Stimulated activated CD8-positive, alpha-beta memory T cell treated with anti-CD3 and anti-CD28 coated beads, Interleukin-12 subunit alpha, Interleukin-12 subunit beta, amount 100 ng/mL, for 4 hours (primary cell): ENCODE measurements around the gene KLF5.
"Not testable (repeated sequence)": the region's sequence is repeated elsewhere in the genome, so short reads cannot be mapped to it uniquely, and the experiment has no call there.

Source experiments
- DNase-seq: peaks from one replicate; pipeline ENCODE4 v3.0.0-alpha.2; 2020; ENCODE audit warnings: low read depth

Gene KLF5

DNA sequence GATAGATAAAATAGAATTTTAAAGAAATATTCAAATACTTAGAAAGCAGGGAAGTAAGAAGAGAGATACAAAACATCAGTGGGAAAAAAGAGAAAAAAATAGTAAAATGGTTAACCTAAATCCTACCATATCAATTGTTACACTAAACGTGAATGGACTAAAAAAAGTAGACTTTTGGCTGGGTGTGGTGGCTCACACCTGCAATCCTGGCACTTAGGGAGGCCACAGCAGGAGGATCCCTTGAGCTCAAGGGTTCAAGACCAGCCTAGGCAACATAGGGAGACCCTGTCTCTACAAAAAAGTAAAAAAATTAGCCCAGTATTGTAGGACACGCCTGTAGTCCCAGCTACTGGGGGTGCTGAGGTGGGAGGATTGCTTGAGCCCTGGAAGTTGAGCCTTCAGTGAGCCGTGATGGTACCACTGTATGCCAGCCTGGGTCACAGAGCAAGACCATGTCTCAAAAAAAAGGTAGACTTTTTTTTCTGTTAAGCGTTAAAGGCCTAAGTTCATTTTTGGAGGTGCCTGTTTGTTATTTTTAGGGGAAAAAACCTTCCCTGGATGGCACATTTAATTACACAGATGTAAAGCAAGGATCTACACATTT, 29.6 kb downstream of the KLF5 start:
- no peak for DNase-seq

DNA sequence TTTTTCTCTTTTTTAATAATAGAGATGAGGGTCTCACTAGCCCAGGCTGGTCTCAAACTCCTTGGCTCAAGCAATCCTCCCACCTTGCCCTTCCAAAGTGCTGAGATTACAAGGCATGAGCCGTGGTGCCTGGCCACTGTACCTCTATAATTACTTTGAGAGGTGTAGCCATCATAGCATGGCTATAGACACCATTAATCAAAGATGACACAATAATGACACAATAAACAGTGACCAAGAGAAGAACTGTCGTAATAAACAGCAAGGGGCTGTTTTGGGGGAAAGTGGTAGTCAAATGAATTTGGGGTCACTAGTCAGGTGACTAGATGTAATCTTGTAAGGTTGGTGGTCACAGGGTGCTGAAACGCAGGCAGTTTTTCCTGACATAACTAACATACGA, 30.4 kb downstream of the KLF5 start:
- DNase-seq, result no peak

DNA sequence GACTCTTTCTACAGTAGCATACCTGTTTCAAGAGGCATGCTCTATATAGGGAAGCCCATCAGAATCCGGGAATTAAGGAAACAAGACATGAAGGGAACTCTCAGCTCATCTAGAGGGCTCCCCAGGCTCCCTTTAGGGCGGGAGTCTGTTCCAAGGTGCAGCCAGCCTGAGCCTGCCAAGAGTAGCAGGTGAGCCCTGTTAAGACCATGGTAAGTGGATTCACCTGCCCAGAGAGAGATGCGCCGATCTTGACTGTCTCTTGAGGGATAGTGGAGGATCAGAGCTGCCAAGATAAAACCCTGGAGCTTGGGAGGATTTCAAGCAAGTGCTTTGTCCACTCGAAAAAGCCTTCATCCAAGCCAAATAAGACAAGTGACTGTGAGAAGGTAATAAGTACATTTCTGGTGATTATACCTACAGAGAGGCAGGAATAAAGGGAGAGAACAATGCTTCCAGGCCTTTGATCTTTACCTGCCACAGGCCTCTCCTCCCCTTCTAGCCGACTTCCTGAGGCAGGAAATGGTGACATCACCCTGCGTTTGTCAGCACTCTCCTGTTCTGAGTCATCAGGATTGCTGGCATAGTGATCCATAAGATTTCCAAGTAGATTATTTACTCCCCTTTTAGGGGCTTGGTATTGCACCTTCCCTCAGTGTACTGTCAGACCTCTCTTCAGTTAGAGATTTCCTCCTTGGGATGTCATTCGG, 31.5 kb downstream of the KLF5 start:
- no peak for DNase-seq

DNA sequence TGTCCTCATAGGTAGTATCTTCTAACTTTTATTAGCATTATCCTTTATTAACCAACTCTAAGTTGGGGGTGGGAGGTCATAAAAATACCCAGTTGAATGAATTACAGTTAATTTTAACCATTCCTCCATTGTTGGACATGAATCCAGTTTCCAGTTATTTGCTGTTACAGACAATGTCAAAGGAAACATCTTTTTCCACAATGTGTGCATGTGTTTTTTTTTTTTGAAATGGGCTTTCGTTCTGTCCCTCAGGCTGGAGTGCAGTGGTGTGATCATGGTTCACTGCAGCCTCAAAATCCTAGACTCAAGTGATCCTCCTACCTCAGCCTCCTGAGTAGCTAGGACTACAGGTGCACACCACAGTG, 32.0 kb downstream of the KLF5 start:
- DNase-seq, result no peak

DNA sequence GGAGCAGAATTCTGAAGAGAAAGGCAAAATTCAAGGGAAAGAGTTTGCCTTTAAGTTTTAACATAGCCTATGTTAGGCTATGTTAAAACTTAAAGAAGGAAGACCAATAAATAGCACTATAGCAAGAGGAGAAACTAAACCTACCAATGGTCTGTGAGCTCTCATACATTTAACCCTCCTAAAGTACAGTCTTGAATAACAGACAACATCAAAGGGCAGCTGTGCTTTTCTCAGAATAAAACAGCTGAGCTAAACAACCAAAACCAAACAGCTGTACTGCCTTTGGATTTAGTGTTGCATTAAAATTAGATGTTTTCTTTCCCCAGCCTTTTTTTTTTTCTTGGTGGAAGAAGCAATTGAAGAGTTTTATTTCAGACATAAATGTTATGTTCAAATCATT, 34.0 kb downstream of the KLF5 start:
- no peak for DNase-seq

DNA sequence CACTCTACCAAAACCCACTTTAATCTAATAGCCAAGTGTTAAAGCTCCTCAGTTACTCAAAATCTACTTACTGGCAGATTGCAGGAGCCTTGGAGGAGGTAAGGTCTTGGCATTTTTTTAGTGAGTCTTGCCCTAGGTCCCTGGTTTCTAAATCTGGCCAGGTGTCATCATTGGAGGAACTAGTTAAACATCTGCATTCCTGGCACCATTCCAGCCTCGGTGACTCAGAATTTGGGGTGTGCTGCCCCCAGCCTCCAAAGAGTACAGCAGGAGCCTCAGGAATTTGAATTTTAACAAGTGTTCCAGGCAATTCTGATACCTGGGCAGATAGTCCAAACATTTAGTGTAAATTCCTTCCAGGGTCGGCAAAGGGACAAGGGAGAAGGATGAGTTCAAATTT, 37.4 kb downstream of the KLF5 start:
- no peak for DNase-seq

DNA sequence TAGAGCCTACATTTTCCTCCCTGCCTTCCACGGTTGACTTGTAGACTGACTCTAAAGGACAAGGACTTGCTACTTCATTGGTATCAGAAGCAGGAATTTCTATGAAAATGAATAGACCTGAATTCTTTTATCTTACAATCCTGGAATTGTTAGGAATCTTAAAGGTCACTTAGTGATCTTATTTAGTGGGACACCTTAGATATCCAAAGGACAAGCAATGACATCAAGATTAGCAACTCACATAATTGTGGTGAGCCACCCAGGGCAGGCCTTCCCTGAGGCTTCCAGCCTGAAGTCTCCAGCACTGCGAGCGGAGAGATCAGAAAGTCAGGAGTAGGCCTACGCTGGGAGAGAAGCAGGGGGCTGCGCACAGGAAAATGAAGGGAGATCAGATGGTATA, 37.8 kb downstream of the KLF5 start:
- no peak for DNase-seq

DNA sequence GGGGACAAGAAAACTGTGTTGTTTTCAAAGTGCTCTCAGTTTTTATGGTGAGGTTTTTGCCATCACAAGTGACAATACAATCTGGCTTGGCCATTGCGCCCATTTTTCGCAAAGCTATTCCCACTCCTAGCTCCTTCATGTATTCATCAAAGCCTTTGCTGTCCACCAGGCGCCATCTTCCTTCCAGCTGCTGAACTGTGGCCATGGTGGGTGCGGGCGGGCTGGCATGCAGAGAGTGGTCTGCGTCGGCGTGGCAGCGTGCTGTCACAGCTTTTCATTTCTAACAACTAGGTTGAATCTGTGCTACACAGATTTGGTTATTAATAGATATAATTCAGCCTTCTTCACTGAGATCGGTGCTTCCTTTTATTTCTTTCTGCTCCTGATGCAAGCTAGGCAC, 42.0 kb downstream of the KLF5 start:
- DNase-seq, result not testable (repeated sequence)

DNA sequence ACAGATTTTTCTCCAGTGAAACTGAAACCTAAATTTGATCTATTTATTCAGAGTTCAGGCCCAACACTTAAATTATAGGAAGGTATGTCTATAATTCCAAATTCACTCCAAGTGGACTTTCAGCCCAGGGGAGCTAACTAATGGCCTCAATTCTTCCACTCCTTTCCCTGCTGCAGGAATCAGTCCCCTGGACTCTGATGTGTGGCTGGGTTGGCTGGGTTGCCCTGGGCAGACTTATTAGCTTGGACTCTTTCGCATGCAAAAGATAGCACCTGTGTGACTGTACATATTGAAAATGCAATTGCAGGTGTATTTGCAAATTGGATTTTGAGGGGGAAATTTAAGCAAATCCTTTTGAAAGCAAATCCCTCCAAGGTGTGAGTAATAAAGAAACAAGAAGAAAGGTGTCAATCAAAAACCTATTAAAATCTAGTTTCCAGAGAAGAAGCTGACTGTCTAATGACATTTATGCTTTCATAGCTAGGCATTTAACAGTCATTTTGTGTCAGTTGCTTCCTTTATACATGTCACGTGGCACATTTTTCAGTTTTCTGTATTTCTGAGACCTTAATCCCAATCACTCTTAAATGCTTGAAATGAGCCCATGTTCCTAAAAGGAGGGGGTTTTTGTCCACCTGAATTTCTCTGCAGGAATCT, 42.7 kb downstream of the KLF5 start:
- no peak for DNase-seq

DNA sequence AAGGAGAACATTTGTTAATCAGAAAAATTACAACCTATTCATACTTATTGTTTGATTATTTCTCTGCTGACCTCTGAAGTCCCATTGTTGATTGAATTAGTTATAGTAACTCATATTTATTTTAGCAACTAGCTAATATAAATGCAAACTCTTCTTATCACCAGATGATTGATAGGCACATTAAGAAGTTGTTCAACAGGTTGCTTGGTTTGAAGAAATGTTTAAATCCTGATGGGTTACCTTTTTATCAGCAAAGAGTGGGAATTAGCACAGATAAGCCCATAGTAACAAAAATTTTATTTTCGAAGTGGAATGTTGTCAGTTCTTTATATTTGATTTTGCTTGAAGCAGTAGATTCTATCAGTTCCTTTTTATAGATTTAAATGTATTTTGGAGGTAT, 44.4 kb downstream of the KLF5 start:
- DNase-seq, result no peak

DNA sequence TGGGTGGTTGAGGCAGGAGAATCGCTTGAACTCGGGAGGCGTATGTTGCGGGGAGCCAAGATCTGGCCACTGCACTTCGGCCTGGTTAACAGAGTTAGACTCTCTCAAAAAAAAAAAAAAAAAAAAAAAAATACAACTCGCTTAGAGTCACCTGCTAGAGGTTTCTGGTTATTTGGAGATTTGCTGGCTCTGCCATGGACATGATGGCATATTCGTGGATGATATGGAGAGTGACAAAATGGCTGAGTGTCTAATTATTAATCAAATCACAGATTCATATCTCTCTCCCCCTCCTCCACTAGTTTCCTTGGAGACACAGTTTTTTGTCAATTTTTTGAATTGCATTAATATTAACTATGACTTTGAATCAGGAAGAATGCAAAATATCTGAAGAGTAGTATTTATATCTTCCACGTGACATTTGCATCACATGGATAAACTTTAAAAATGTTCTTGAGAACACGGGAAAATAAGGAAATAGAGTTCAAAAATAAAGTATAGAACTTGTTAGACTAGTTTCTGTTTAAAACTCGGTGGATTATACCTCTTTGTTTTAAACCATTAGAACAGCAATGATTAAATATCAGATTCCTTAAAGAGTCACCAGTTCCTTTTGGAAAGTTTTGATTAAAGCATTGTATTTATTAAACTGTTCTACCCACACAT, 47.8 kb downstream of the KLF5 start:
- no peak for DNase-seq

DNA sequence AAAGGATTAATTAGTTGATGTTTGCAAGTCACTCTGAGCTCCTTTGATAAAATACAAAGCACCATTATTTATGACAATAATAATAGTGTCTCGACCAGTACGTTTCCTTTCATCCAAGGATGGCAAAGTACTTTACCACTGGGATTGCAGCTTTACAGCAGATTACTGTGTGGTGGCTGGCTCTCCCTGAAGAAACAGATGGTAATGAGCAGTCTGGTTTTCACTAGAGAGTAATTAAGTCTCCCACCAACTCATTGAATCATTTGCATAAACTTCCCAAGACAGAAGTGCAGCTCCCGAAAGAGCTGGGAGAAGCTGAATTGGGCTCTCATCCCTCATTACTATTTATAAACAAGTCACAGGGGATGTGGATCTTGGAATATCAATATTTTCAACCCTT, 48.7 kb downstream of the KLF5 start:
- DNase-seq, result no peak

DNA sequence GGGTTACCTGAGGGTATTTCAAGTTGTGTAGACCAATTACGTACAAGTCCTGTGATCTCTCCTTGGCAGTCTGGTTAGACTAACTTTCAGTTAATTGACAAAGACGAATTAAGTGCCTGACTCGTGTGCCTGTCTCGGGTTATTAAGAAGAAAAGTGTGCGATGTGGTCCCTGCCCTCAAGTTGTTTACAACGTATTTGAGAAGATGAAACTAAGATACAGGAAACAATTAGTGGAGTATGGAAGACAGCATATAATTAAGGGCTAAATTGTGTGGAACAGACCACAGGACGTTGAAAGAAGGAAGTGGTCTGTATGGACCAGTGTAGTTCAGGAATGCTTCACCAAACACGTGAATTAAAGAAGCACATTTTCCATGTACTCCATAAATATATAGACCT, 49.2 kb downstream of the KLF5 start:
- no peak for DNase-seq

DNA sequence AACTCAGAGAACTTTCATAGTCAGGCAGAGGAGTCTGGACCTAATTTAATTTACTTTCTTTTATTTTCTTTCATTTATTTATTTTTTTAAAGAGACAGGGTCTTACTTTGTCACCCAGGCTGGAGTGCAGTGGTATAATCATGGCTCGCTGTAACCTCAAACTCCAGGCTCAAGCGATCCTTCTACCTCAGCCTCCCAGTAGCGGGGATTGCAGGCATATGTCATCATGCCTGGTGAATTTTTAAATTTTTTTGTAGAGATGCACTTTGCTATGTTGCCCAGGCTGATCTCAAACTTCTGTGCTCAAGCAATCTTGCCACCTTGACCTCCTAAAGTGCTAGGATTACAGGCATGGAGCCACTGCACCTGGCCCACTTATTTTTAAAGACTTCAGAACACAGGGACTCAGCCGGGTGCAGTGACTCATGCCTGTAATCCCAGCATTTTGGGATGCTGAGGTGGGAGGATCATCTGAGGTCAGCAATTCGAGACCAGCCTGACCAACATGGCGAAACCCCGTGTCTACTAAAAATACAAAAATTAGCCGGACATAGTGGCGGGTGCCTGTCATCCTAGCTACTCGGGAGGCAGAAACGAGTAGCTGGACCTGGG, 50.6 kb downstream of the KLF5 start:
- DNase-seq, result no peak

DNA sequence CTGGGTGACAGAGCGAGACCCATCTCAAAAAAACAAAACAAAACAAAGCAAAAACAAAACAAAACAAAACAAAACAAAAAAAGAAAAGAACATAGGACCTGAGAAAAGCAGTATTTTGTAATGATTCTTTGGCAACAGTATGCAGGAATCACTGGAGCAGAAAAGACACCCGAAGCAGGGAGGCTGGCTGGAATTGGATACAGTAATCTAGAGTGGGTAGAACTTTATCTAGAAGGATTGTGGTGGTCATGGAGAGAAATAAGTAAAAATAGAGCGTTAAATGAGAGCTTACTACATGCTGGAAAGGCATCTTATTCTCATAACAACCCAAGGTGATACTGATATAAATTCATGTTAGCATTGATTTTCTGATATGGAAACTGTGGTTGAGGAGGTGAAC, 51.2 kb downstream of the KLF5 start:
- no peak for DNase-seq

DNA sequence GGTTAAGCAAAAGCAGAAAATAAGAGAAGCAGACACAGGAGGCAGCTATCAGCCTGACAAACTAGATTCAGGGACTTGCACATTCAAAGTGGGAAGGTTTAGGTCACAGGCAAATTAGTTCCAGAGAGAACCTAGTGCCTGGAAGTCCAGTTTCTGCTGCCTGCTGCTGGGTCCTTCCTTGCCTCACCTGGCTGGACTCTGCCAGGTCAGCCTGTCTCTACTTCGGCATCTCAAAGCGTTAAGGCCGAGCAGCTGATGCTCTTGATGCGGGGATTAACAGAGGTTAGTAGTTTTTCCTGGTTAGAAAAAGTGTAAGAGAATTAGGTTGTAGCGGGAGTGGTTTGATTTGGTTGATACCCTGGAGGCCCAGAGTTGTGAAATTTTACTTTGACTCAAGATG, 52.0 kb downstream of the KLF5 start:
- DNase-seq, result no peak

DNA sequence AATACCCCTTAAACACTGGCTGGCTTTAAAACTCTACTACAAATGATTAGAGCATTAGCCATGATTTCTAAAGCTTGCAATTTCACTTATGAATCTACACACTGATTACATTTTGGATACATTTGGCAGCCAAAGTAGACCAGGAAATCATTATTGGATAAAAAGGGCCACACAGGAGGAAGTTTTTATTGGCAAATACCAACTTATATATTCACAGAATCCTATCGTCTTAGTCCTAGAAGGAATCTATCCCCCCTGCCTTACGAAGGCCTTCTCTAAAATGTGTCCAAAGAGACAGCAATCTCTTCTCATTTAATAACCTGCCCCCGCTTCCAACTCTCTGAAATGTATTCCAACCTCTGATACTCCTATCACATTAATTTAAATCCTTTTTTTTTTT, 52.5 kb downstream of the KLF5 start:
- no peak for DNase-seq

DNA sequence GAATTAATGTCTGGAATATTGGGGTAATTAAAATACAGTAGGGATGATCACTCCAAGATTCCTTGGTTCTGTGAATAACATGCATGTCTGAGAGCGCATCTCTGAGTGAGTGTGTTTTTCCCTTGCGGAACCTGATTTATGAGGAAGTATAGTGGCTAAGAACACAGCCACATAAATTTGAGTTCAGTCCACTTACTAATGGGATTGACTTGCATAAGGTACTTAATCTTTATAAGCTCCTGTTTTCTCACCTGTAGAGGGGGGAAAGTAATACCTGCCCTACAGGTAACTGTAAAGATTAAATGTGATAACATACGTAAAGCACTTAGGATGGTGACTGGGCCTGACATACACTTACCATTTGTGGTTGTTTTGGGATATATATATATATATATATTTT, 60.8 kb downstream of the KLF5 start:
- no peak for DNase-seq
